Measurements from ENCODE around the gene MAPK13. TPM values are rescaled to one million over a fixed set of nuclear protein-coding genes. Genes with fewer than 3 reads are reported as not detected.

MAPK13 gene
- total RNA-seq, 1 donor: 10.8 TPM

GRCh38 chr6:36139991-36140710 is 9.8 kb downstream of the MAPK13 start:
- H3K4me3 ChIP-seq (ENCODE audit: low read depth, low read length): no peak overlapping the region
- no peak for DNase-seq (ENCODE audit: low read depth)
- TF ChIP-seq CTCF (IDR thresholded peaks at IDR 0.05; ENCODE audit: insufficient read depth, low read depth, low read length): no peak

- no peak for DNase-seq (ENCODE audit: low read depth)
- no peak overlapping the region for H3K4me3 ChIP-seq (ENCODE audit: low read depth, low read length)
- TF ChIP-seq CTCF (IDR thresholded peaks at IDR 0.05; ENCODE audit: insufficient read depth, low read depth, low read length): no peak
Measured at GRCh38 chr6:36141091-36141490, 10.8 kb downstream of the MAPK13 start.

GRCh38 chr6:36141961-36142360 is 11.6 kb downstream of the MAPK13 start:
- DNase-seq (ENCODE audit: low read depth): no peak
- TF ChIP-seq CTCF (IDR thresholded peaks at IDR 0.05; ENCODE audit: insufficient read depth, low read depth, low read length): no peak
- H3K4me3 ChIP-seq (ENCODE audit: low read depth, low read length): no peak overlapping the region

- DNase-seq (ENCODE audit: low read depth): no peak
- no peak overlapping the region for H3K4me3 ChIP-seq (ENCODE audit: low read depth, low read length)
- no peak for TF ChIP-seq CTCF (IDR thresholded peaks at IDR 0.05; ENCODE audit: insufficient read depth, low read depth, low read length)
Measured at GRCh38 chr6:36142971-36143838, 12.9 kb downstream of the MAPK13 start.

- H3K4me3 ChIP-seq (ENCODE audit: low read depth, low read length): no peak overlapping the region
- DNase-seq (ENCODE audit: low read depth): no peak
- TF ChIP-seq CTCF (IDR thresholded peaks at IDR 0.05; ENCODE audit: insufficient read depth, low read depth, low read length): no peak
Measured at GRCh38 chr6:36145495-36145894, 15.2 kb downstream of the MAPK13 start.

GRCh38 chr6:36147294-36147693 is 17.0 kb downstream of the MAPK13 start:
- DNase-seq (ENCODE audit: low read depth): no peak
- TF ChIP-seq CTCF (IDR thresholded peaks at IDR 0.05; ENCODE audit: insufficient read depth, low read depth, low read length): no peak
- no peak overlapping the region for H3K4me3 ChIP-seq (ENCODE audit: low read depth, low read length)
